ENCODE data around the gene HIP1R.

- TF ChIP-seq EZH2 (IDR thresholded peaks at IDR 0.05; ENCODE audit: insufficient read depth, poor library complexity, severe bottlenecking), result no peak
- no peak for TF ChIP-seq EZH2phosphoT487 (IDR thresholded peaks at IDR 0.05; ENCODE audit: insufficient read depth, low read depth)
Observed at GRCh38 chr12:122847921-122848421, 12.7 kb downstream of the HIP1R start.

All from GM23248 (cell line).